ENCODE measurements around the gene MRPL58. TPM values are rescaled to one million over a fixed set of nuclear protein-coding genes. Genes with fewer than 3 reads are reported as not detected.

Gene MRPL58
- total RNA-seq, 1 experiment from 2014 or later: 41.0 TPM

- TF ChIP-seq, protein P1, sequence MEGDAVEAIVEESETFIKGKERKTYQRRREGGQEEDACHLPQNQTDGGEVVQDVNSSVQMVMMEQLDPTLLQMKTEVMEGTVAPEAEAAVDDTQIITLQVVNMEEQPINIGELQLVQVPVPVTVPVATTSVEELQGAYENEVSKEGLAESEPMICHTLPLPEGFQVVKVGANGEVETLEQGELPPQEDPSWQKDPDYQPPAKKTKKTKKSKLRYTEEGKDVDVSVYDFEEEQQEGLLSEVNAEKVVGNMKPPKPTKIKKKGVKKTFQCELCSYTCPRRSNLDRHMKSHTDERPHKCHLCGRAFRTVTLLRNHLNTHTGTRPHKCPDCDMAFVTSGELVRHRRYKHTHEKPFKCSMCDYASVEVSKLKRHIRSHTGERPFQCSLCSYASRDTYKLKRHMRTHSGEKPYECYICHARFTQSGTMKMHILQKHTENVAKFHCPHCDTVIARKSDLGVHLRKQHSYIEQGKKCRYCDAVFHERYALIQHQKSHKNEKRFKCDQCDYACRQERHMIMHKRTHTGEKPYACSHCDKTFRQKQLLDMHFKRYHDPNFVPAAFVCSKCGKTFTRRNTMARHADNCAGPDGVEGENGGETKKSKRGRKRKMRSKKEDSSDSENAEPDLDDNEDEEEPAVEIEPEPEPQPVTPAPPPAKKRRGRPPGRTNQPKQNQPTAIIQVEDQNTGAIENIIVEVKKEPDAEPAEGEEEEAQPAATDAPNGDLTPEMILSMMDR (conservative IDR thresholded peaks at IDR 0.05): peak; percentile 42; the same call in 1 of the 3 replicates
- Histone ChIP-seq H3K9me3 (ENCODE audit: control insufficient read depth, low read depth, low read length) (no peaks in the 10 kb centered on the region), H2BK20ac (ENCODE audit: low read depth, low read length, poor library complexity, severe bottlenecking) (no peak overlapping the region), H4K20me1 (ENCODE audit: control insufficient read depth, insufficient read depth, insufficient read length) (no peaks in the 10 kb centered on the region), H3K14ac (ENCODE audit: insufficient read depth, low read length) (no peak overlapping the region), H3K23me2 (ENCODE audit: insufficient read length, low read depth, low read length, poor library complexity, severe bottlenecking) (no peaks in the 10 kb centered on the region), H2AFZ (ENCODE audit: low read length) (no peak overlapping the region), H3K27me3 (ENCODE audit: insufficient read depth, low read length) (no peaks in the 10 kb centered on the region), H3K56ac (ENCODE audit: insufficient read length, low read depth, low read length) (no peak overlapping the region), H3K4me2 (ENCODE audit: insufficient read depth, insufficient read length, low read length) (no peak overlapping the region), H3K27ac (ENCODE audit: insufficient read length, low read depth, low read length) (no peak overlapping the region), H2BK5ac (ENCODE audit: insufficient read length, low read length) (no peak overlapping the region), H2BK120ac (ENCODE audit: low read depth, low read length, poor library complexity, severe bottlenecking) (no peak overlapping the region), H3K79me2 (ENCODE audit: insufficient read depth, low read length) (no peaks in the 10 kb centered on the region; the same call in 1 of the 2 replicates), H3K4ac (ENCODE audit: low read depth, low read length) (no peak overlapping the region), H3T11ph (ENCODE audit: low read length) (no peak overlapping the region), H2BK15ac (ENCODE audit: low read depth, low read length) (no peak overlapping the region), H3K23ac (ENCODE audit: insufficient read length, low read depth, low read length) (no peak overlapping the region), H4K5ac (ENCODE audit: insufficient read length, low read depth, low read length) (no peak overlapping the region), H3K9ac (ENCODE audit: extremely low read depth, insufficient read length, low read length) (no peak overlapping the region), H2AK5ac (ENCODE audit: insufficient read length, low read length) (no peak overlapping the region), H4K8ac (replicated peaks; ENCODE audit: insufficient read length, low read depth, low read length) (no peak overlapping the region), H2BK12ac (ENCODE audit: insufficient read length, low read depth, low read length) (no peak overlapping the region), H3K79me1 (ENCODE audit: insufficient read depth, low read depth, low read length, poor library complexity, severe bottlenecking) (no peaks in the 10 kb centered on the region), H4K91ac (ENCODE audit: insufficient read length, low read depth, low read length) (no peak overlapping the region), H3K4me1 (ENCODE audit: insufficient read depth, low read length) (no peaks in the 10 kb centered on the region), H3K18ac (ENCODE audit: insufficient read length, low read depth, low read length) (no peak overlapping the region)
- Mint-ChIP-seq H3K4me3 (no peak overlapping the region), H3K36me3 (ENCODE audit: insufficient read depth in 1 of 3, low read depth in 3 of 3) (peaks cover 45 to 74% (median 72%) of the 10 kb centered on the region in 3 experiments), H3K9me3 (no peaks in the 10 kb centered on the region), H3K27me3 (ENCODE audit: low read depth) (no peaks in the 10 kb centered on the region; the same call in none of the 2 replicates), H3K27ac (peak overlapping the region in 2 of 3 experiments; percentile 8 to 82; a peak in 3 of 7 replicates), H3K4me1 (peaks cover 0 to 2% of the 10 kb centered on the region in 2 experiments; a peak in 1 of 4 replicates)
- no peak for DNase-seq
- no CpG with 5 or more reads among the region's 25 CpGs for WGBS (ENCODE audit: extremely low coverage, insufficient read length, low lambda C conversion rate)
Measured at GRCh38 chr17:75059369-75060345, 47.2 kb downstream of the MRPL58 start.
